Tibial nerve (tissue), 4 donors: ENCODE results near the gene ASIC2.

ENCODE experiments used
- CTCF ChIP-seq, 5 experiments: fragments of 200-600 bp in 3 of 5; fragments of 450-650 bp in 2 of 5; sonication (generic) in 3 of 5; IDR thresholded peaks; one replicate each; pipeline ENCODE4 v1.5.1; 2016 to 2019; ENCODE audit warnings: antibody characterized with exemption in 5 of 5, mild to moderate bottlenecking in 3 of 5, moderate library complexity in 2 of 5
- EP300 ChIP-seq, 2 donors: sonication (generic); formaldehyde crosslinking; IDR thresholded peaks; one replicate each; pipeline ENCODE4 v1.6.1; 2017; ENCODE audit warnings: antibody characterized with exemption in 2 of 2, mild to moderate bottlenecking in 1 of 2
- POLR2A ChIP-seq, 2 donors: fragments of 450-650 bp; IDR thresholded peaks; one replicate each; pipeline ENCODE4 v1.6.1; 2017; ENCODE audit warnings: antibody characterized with exemption in 2 of 2, mild to moderate bottlenecking in 2 of 2, moderate library complexity in 2 of 2

GRCh38 chr17:33292201-33292980, 704 bp downstream of the ASIC2 start:
- TF ChIP-seq CTCF (IDR thresholded peaks at IDR 0.05): peak in 2 of 5 experiments; percentile 16 to 29
- TF ChIP-seq POLR2A (IDR thresholded peaks at IDR 0.05): no peak
- TF ChIP-seq EP300 (IDR thresholded peaks at IDR 0.05): no peak
